ENCODE measurements around the gene ANO8. TPM values are rescaled to one million over a fixed set of nuclear protein-coding genes. Genes with fewer than 3 reads are reported as not detected.
"Not testable (repeated sequence)": the region's sequence is repeated elsewhere in the genome, so short reads cannot be mapped to it uniquely, and the experiment has no call there.

The ANO8 gene
- total and polyA plus RNA-seq, 4 experiments from 2014 or later, result 0.11 to 21.5 (median 17.7) TPM; not detected in 1

DNA sequence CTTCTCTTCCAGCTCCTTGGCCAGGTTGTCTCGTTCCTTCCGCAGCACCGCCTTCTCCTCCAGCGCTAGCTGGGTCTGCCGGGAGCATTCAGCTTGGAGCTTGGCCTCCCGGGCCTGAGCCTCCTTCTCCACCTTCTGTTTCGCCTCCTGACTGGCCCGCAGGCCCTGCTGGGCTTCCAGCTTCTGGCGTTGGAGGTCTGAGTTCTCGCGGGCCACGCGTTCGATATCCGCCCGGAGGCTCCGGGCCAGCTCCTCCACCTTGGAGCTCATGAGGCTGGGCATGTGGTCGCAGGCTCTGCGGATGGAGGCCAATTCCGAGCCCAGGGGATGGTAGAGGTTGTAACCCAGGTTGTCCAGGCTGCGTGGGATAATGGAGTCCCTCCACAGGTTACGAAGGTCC lies 30.7 kb upstream of the ANO8 start:
- Mint-ChIP-seq H3K36me3 (no peaks in the 10 kb centered on the region), H3K27me3 (peaks cover 6% of the 10 kb centered on the region in 2 donors), H3K4me3 (no peak overlapping the region), H3K27ac (peak overlapping the region in 1 of 7 donors; percentile 53), H3K9me3 (no peaks in the 10 kb centered on the region), H3K4me1 (no peaks in the 10 kb centered on the region)
- ChIA-PET CTCF (ENCODE audit: partially characterized antibody) (interaction anchor here (1.1 to 1.5 kb wide), 3 partner anchors 21 to 25 kb away, joined by 4 read pairs; no protein-coding TSS in a partner anchor), POLR2A (ENCODE audit: partially characterized antibody) (no interaction called here)
- no peaks in the 10 kb centered on the region for H3K4me1 ChIP-seq (ENCODE audit: insufficient read depth, low read length)
- H3K36me3 ChIP-seq (ENCODE audit: insufficient read depth, low read length), result no peaks in the 10 kb centered on the region
- intact Hi-C loops (cut with micrococcal nuclease), result no loop called here
- DNase-seq, result no peak
- H3K4me3 ChIP-seq (ENCODE audit: low read length in 2 of 2), result no peak overlapping the region
- no peaks in the 10 kb centered on the region for H3K9me3 ChIP-seq (ENCODE audit: control insufficient read depth in 1 of 2, low read length in 2 of 2)
- no peak overlapping the region for H3K27ac ChIP-seq (ENCODE audit: low read depth, low read length)
- no peaks in the 10 kb centered on the region for H3K27me3 ChIP-seq (ENCODE audit: insufficient read depth, low read length)

DNA sequence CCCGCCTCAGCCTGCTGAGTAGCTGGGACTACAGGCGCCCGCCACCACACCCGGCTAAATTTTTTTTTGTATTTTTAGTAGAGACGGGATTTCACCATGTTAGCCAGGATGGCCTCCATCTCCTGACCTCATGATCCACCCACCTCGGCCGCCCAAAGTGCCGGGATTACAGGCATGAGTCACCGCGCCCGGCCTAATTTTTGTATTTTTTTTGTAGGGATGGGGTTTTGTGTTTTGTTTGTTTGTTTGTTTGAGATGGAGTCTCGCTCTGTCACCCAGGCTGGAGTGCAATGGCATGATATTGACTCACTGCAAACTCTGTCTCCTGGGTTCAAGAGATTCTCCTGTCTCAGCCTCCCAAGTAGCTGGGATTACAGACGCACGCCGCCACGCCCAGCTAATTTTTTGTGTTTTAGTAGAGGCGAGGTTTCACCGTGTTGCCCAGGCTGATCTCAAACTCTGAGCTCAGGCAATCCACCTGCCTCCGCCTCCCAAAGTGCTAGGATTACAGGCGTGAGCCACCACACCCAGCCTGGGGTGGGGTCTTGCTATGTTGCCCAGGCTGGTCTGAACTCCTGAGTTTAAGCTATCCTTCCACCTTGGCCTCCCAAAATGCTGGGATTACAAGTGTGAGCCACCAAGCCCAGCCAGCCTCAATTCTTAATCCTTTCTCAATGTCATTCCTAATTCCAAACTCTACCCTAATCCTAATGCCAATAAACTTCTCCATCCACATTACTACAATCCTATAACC lies 29.4 kb upstream of the ANO8 start:
- H3K4me1 ChIP-seq (ENCODE audit: insufficient read depth, low read length); H3K36me3 ChIP-seq (ENCODE audit: insufficient read depth, low read length); H3K36me3 Mint-ChIP-seq; intact Hi-C loops (cut with micrococcal nuclease); H3K4me3 Mint-ChIP-seq; H3K27me3 Mint-ChIP-seq; POLR2A ChIA-PET (ENCODE audit: partially characterized antibody); H3K27ac ChIP-seq (ENCODE audit: low read depth, low read length); H3K4me3 ChIP-seq (ENCODE audit: low read length in 2 of 2); H3K27ac Mint-ChIP-seq; H3K27me3 ChIP-seq (ENCODE audit: insufficient read depth, low read length); H3K9me3 ChIP-seq (ENCODE audit: control insufficient read depth in 1 of 2, low read length in 2 of 2); H3K9me3 Mint-ChIP-seq; DNase-seq; H3K4me1 Mint-ChIP-seq: not testable (repeated sequence)
- CTCF ChIA-PET (ENCODE audit: partially characterized antibody), result interaction anchor here (0.8 to 1.0 kb wide), 2 partner anchors 18 to 22 kb away, joined by 3 read pairs; no protein-coding TSS in a partner anchor

DNA sequence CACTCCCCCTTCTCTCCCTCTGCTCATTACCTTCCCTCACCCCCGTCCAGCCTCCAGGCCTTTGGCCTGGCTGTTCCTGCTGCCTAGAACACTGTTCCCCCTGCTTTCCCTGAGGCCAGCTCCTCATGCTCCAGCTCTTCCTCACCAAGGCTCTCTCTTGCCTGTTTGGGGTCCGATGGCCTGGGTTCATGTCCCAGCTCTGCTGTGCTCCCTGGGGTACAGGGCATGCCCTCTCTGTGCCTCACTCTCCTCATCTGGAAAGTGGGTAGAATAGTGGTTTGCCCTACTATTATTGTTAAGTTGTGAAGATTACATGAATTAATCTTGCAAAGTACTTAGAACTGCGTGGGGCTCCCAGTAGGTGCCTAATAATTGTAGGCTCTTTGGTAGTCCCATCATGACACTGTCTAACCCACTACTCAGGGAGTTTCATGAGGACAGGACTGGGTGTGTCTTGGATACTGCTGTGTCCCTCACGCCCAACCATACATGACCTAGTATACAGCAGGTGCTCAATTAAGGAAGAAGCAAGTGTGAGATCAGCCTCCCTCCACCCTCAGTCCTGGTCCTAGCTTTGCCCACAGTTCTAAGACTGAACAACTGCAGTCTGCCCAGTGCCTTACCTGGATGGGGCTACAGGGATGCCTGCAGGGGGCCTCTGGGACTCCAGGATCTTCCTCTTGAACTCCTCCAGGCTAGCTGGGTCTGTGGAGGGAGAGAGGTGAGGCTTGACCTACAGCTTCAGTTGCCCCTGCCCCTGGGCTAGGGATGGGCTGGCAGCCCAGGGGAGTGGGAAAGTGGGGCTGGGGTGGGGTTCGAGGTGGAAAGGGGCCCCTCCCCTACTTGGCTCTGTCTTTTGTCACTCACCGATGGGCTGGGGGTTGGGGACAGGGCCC lies 25.5 kb upstream of the ANO8 start:
- Mint-ChIP-seq H3K36me3 (no peaks in the 10 kb centered on the region), H3K27me3 (peaks cover 0 to 2% of the 10 kb centered on the region in 2 donors), H3K4me3 (no peak overlapping the region), H3K9me3 (peaks cover 0 to 2% (median 0%) of the 10 kb centered on the region in 8 donors), H3K27ac (no peak overlapping the region), H3K4me1 (no peaks in the 10 kb centered on the region)
- Histone ChIP-seq H3K4me3 (ENCODE audit: low read length in 2 of 2) (no peak overlapping the region), H3K4me1 (ENCODE audit: insufficient read depth, low read length) (no peaks in the 10 kb centered on the region), H3K36me3 (ENCODE audit: insufficient read depth, low read length) (no peaks in the 10 kb centered on the region), H3K9me3 (ENCODE audit: control insufficient read depth in 1 of 2, low read length in 2 of 2) (no peaks in the 10 kb centered on the region), H3K27me3 (ENCODE audit: insufficient read depth, low read length) (no peaks in the 10 kb centered on the region), H3K27ac (ENCODE audit: low read depth, low read length) (no peak overlapping the region)
- DNase-seq, result no peak
- POLR2A ChIA-PET (ENCODE audit: partially characterized antibody), result no interaction called here
- CTCF ChIA-PET (ENCODE audit: partially characterized antibody), result no interaction called here
- intact Hi-C loops (cut with micrococcal nuclease), result no loop called here

DNA sequence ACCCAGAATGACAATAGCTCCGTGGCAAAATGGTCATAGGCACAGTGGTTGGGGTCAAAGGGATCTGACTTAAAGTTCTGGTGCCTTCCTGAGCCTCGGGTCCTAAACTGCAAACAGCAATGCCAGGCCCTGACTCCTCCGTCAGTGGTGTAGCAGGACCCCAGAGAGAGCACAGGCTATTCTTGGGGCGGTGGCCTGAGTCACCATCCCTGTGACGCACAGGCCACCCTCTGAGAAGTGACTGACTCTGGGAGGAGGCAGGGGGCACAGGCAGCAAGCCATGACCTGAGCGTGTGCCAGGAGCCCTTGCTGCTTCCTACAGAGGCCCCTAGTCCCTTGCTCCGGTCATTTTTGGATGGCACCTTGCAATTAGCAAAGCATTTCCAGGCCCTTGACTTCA lies 23.7 kb upstream of the ANO8 start:
- Histone ChIP-seq H3K36me3 (ENCODE audit: insufficient read depth, low read length) (no peaks in the 10 kb centered on the region), H3K9me3 (ENCODE audit: control insufficient read depth in 1 of 2, low read length in 2 of 2) (no peaks in the 10 kb centered on the region), H3K4me1 (ENCODE audit: insufficient read depth, low read length) (no peaks in the 10 kb centered on the region), H3K27ac (ENCODE audit: low read depth, low read length) (no peak overlapping the region), H3K27me3 (ENCODE audit: insufficient read depth, low read length) (no peaks in the 10 kb centered on the region), H3K4me3 (ENCODE audit: low read length in 2 of 2) (no peak overlapping the region)
- no peak overlapping the region for H3K27ac Mint-ChIP-seq
- no peak overlapping the region for H3K4me3 Mint-ChIP-seq
- no peak for DNase-seq
- intact Hi-C loops (cut with micrococcal nuclease), result no loop called here
- no peaks in the 10 kb centered on the region for H3K4me1 Mint-ChIP-seq
- peaks cover 0 to 1% of the 10 kb centered on the region in 2 donors for H3K27me3 Mint-ChIP-seq
- H3K36me3 Mint-ChIP-seq, result no peaks in the 10 kb centered on the region
- ChIA-PET CTCF (ENCODE audit: partially characterized antibody) (interaction anchor here (0.7 kb wide), 1 partner anchor 263 kb away, joined by 3 read pairs; no protein-coding TSS in a partner anchor), POLR2A (ENCODE audit: partially characterized antibody) (no interaction called here)
- H3K9me3 Mint-ChIP-seq, result peaks cover 0 to 2% (median 0%) of the 10 kb centered on the region in 8 donors

DNA sequence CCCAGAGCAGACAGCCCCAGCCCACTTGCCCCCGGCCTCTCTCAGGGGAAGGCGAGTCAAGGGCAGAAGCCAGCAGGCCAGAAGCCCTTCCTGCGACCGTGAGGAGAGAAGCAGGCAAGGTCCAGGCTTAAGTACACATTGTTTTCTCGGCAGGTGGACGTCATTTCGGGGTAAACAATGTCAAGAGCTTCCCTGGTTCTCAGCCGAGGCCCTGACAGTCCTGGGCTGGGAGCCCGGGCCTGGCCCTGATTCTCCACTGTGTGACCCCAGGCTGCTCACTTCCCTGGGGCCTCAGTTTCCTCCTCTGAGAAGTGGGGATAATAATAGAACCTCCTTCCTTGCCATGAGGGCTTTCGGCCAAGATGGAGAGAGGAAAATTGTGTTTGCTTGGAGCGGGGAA lies 23.1 kb upstream of the ANO8 start:
- Histone ChIP-seq H3K27me3 (ENCODE audit: insufficient read depth, low read length) (no peaks in the 10 kb centered on the region), H3K9me3 (ENCODE audit: control insufficient read depth in 1 of 2, low read length in 2 of 2) (no peaks in the 10 kb centered on the region), H3K36me3 (ENCODE audit: insufficient read depth, low read length) (no peaks in the 10 kb centered on the region), H3K27ac (ENCODE audit: low read depth, low read length) (no peak overlapping the region), H3K4me3 (ENCODE audit: low read length in 2 of 2) (no peak overlapping the region), H3K4me1 (ENCODE audit: insufficient read depth, low read length) (no peaks in the 10 kb centered on the region)
- POLR2A ChIA-PET (ENCODE audit: partially characterized antibody), result no interaction called here
- Mint-ChIP-seq H3K9me3 (peaks cover 0 to 2% (median 0%) of the 10 kb centered on the region in 8 donors), H3K4me3 (no peak overlapping the region), H3K27me3 (peaks cover 0 to 5% of the 10 kb centered on the region in 2 donors), H3K36me3 (no peaks in the 10 kb centered on the region), H3K27ac (no peak overlapping the region), H3K4me1 (no peaks in the 10 kb centered on the region)
- intact Hi-C loops (cut with micrococcal nuclease), result no loop called here
- no peak for DNase-seq
- CTCF ChIA-PET (ENCODE audit: partially characterized antibody), result interaction anchor here (2.5 kb wide), 1 partner anchor 12 kb away, joined by 8 read pairs; no protein-coding TSS in a partner anchor

DNA sequence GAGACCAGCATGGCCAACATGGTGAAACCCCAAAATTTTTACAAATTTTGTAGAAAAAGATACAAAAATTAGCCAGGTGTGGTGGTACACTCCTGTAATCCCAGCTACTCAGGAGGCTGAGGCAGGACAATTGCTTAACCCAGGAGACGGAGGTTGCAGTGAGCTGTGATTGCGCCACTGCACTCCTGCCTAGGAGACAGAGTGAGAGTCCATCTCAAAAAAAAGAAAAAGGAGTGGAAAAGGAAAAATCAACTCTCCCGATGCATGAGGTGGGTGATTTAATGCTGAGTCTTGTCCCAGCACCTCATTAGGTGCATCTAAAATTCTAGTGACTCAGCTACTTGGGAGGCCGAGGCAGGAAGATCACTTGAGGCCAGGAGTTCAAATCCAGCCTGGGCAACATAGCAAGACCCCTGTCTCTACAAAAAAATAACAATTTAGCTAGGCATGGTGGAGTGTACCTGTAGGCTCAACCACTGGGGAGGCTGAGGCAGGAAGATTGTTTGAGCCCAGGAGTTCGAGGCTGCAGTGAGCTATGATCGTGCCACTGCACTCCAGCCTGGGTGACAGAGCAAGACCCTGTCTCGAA lies 22.5 kb upstream of the ANO8 start:
- POLR2A ChIA-PET (ENCODE audit: partially characterized antibody), result no interaction called here
- Mint-ChIP-seq H3K4me1 (no peaks in the 10 kb centered on the region), H3K9me3 (peaks cover 0 to 2% (median 0%) of the 10 kb centered on the region in 8 donors), H3K36me3 (no peaks in the 10 kb centered on the region), H3K27ac (no peak overlapping the region), H3K4me3 (no peak overlapping the region), H3K27me3 (peaks cover 0 to 6% of the 10 kb centered on the region in 2 donors)
- H3K36me3 ChIP-seq (ENCODE audit: insufficient read depth, low read length), result no peaks in the 10 kb centered on the region
- CTCF ChIA-PET (ENCODE audit: partially characterized antibody), result interaction anchor here (2.5 kb wide), 1 partner anchor 12 kb away, joined by 8 read pairs; no protein-coding TSS in a partner anchor
- intact Hi-C loops (cut with micrococcal nuclease), result no loop called here
- no peak overlapping the region for H3K27ac ChIP-seq (ENCODE audit: low read depth, low read length)
- no peaks in the 10 kb centered on the region for H3K27me3 ChIP-seq (ENCODE audit: insufficient read depth, low read length)
- H3K4me3 ChIP-seq (ENCODE audit: low read length in 2 of 2), result no peak overlapping the region
- no peak for DNase-seq
- no peaks in the 10 kb centered on the region for H3K9me3 ChIP-seq (ENCODE audit: control insufficient read depth in 1 of 2, low read length in 2 of 2)
- H3K4me1 ChIP-seq (ENCODE audit: insufficient read depth, low read length), result no peaks in the 10 kb centered on the region

DNA sequence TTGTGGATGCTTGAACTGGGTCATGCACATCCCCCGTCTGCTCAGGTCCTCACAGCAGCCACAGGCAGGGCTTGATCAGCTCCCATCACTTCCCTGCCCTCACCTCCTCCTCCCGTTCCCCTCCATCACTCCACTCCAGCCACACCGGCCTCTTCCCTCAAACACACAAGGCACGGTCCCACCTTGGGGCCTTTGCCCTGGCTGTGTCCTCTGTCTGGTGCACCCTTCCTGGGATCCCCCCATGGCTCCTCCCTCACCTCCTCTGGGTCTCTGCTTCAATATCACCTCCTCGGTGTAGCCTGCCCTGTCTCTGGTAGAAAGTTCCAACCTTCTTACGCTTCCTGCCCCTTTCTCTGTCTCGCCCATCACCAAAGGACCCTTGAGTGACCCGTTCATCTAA lies 18.7 kb upstream of the ANO8 start:
- H3K4me1 Mint-ChIP-seq, result peaks cover 0 to 5% (median 1%) of the 10 kb centered on the region in 4 donors
- Histone ChIP-seq H3K4me1 (ENCODE audit: insufficient read depth, low read length) (no peaks in the 10 kb centered on the region), H3K27me3 (ENCODE audit: insufficient read depth, low read length) (no peaks in the 10 kb centered on the region), H3K36me3 (ENCODE audit: insufficient read depth, low read length) (no peaks in the 10 kb centered on the region), H3K4me3 (ENCODE audit: low read length in 2 of 2) (no peak overlapping the region), H3K27ac (ENCODE audit: low read depth, low read length) (no peak overlapping the region), H3K9me3 (ENCODE audit: control insufficient read depth in 1 of 2, low read length in 2 of 2) (no peaks in the 10 kb centered on the region)
- CTCF ChIA-PET (ENCODE audit: partially characterized antibody), result no interaction called here
- no peak overlapping the region for H3K4me3 Mint-ChIP-seq
- POLR2A ChIA-PET (ENCODE audit: partially characterized antibody), result no interaction called here
- H3K27me3 Mint-ChIP-seq, result peaks cover 7 to 17% of the 10 kb centered on the region in 2 donors
- peak overlapping the region in 1 of 7 donors; percentile 15 for H3K27ac Mint-ChIP-seq
- no peak for DNase-seq
- intact Hi-C loops (cut with micrococcal nuclease), result no loop called here
- no peaks in the 10 kb centered on the region for H3K36me3 Mint-ChIP-seq
- peaks cover 0 to 2% (median 0%) of the 10 kb centered on the region in 8 donors for H3K9me3 Mint-ChIP-seq
